ENCODE measurements around the gene FGF19.

DNA sequence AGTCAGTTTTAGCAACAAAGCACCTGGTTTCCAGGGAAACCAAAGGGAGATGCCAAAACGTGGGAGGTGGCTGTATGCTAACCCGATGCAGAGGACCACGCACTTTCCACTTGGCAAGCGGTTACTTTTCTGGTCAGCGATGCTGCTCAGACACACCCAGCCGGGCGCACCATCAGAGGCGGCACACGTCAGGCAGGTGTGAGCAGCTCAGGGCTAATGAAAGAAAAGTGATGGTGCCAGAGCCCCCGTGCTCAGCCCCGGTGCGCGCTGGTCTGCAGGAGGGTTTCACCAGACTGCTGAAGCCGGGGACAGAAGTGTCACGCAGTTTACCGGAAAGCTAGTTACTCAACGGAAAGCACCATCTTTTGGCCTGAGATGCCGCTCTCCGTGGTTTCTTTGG is 34.3 kb downstream of the FGF19 start:
- TF ChIP-seq, protein P1, sequence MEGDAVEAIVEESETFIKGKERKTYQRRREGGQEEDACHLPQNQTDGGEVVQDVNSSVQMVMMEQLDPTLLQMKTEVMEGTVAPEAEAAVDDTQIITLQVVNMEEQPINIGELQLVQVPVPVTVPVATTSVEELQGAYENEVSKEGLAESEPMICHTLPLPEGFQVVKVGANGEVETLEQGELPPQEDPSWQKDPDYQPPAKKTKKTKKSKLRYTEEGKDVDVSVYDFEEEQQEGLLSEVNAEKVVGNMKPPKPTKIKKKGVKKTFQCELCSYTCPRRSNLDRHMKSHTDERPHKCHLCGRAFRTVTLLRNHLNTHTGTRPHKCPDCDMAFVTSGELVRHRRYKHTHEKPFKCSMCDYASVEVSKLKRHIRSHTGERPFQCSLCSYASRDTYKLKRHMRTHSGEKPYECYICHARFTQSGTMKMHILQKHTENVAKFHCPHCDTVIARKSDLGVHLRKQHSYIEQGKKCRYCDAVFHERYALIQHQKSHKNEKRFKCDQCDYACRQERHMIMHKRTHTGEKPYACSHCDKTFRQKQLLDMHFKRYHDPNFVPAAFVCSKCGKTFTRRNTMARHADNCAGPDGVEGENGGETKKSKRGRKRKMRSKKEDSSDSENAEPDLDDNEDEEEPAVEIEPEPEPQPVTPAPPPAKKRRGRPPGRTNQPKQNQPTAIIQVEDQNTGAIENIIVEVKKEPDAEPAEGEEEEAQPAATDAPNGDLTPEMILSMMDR (IDR thresholded peaks at IDR 0.05): no peak
- no peak for TF ChIP-seq ZFX (IDR thresholded peaks at IDR 0.05; ENCODE audit: borderline replicate concordance)

All from 22Rv1 (cell line).